ENCODE results near the gene RFFL.
"Not testable (repeated sequence)": the region's sequence is repeated elsewhere in the genome, so short reads cannot be mapped to it uniquely, and the experiment has no call there.

The RFFL gene

GRCh38 chr17:35063514-35064223, at the start of gene RFFL:
RFFL (minus strand) TSS chr17:35063707; CDS start chr17:35026553, 37,154 bp downstream.
- DNase-seq: peak; percentile 84 to 90

DNA sequence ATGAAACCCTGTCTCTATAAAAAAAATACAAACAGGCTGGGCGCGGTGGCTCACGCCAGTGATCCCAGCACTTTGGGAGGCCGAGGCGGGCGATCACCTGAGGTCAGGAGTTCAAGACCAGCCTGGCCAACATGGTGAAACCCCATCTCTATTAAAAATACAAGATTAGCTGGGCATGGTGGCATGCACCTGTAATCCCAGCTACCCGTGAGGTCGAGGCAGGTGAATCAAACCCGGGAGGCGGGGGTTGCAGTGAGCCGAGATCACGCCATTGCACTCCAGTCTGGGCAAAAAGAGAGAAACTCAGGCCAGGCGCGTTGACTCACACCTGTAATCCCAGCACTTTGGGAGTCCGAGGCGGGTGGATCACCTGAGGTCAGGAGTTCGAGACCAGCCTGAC, 47.3 kb upstream of the RFFL start:
- not testable (repeated sequence) for DNase-seq

DNA sequence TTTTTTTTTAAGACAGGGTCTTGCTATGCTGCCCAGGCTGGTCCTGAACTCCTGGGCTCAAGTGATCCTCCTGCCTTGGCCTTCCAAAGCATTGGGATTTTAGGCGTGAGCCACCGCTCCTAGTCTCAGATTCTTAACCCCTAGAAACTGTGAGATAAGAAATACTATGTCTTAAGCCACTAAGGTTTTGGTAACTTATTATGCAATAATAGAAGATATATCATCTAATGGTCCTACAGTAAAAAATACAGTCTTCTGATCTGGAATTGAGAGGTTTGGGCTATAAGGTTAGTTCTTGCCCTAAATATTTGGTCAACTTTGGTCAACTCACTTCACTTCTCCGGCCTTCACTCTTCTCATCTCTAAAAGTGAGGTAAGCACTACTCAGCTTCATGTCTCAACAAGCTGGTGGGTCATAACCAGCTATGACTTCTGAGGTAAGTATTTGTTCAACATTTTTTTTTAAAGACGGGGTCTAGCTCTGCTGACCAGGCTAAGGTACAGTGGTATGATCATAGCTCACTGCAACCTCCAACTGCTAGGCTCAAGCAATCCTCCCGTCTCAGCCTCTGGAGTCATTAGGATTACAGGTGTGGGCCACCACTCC, 41.4 kb upstream of the RFFL start:
- no peak for DNase-seq

- DNase-seq: no peak
These were observed 39.8 kb upstream of the RFFL start for GRCh38 chr17:35103271-35103670.

DNA sequence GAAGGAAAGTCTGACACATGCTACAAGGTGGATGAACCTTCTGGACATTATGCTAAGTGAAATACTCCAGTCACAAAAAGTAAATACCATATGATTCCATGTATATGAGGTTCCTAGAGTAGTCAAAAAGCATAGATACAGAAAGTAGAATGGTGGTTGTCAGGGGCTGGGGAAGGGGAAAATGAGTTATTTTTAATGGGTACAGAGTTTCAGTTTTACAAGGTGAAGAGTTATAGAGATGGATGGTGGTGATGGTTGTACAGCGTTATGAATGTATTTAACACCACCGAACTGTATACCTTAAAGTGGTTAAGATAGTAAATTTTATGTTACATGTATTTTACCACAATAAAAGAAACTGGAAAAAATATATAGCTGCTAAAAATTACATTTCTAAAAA, 38.2 kb upstream of the RFFL start:
- no peak for DNase-seq

GRCh38 chr17:35101036-35101435, 37.5 kb upstream of the RFFL start:
- DNase-seq: no peak

DNA sequence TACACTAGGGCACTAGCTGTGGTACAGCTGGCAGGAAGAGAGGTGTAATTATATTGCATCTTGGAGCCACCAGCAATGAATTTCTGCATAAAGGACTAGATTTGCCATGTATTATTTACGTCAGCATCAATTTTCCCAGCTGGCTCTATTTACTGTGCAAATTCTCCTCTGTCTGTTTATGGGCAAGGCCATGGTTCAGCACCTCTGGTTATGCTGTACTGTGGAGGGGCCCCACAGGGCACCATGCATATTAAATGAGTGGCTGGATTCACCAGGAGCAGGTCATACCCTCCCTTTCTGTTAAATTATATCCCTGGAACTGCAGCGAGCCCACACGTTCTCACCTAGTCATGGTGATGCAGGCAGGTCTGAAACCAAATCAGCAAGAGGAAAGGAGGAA, 36.4 kb upstream of the RFFL start:
- DNase-seq: no peak

- no peak for DNase-seq
These were observed 34.3 kb upstream of the RFFL start for GRCh38 chr17:35097776-35098175.

- DNase-seq: no peak
These were observed 32.2 kb upstream of the RFFL start for GRCh38 chr17:35095741-35096140.

GRCh38 chr17:35094902-35095301, 31.4 kb upstream of the RFFL start:
- DNase-seq: no peak

- DNase-seq: not testable (repeated sequence)
These were observed 27.2 kb upstream of the RFFL start for GRCh38 chr17:35090707-35091106.

DNA sequence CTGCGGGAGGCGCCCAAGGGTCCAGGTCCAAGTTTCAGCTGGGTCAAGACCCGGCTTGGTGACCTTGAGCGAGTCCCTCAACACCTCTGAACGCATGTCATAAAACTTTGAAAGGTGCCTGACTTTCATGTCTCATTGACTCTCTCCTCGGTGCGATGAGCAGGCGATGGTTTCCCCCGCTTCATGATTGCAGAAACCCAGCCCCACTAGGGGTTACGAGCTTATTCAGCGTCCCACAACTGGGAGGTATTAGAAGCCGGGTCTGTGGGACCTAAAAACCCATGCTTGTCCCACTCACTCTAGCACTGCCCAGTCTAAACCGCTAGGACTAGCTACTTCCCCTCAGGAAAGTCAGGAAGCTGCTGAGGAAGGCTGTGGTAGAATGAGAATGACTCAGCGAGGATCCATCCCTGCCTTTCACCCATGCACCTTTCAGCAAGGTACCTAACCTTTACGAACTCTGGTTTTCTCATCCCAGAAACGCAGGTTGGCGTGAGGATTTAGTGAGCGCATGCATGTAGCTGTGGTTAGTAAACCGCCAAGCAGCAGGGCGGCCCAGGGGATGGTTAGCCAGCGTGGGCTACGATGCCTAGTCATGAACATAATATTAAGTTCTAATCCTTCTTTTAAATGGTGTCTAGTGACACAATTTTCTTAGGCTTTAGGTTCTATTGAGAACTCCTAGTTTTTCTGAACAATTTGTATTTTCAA, 26.2 kb upstream of the RFFL start:
- DNase-seq: no peak

DNA sequence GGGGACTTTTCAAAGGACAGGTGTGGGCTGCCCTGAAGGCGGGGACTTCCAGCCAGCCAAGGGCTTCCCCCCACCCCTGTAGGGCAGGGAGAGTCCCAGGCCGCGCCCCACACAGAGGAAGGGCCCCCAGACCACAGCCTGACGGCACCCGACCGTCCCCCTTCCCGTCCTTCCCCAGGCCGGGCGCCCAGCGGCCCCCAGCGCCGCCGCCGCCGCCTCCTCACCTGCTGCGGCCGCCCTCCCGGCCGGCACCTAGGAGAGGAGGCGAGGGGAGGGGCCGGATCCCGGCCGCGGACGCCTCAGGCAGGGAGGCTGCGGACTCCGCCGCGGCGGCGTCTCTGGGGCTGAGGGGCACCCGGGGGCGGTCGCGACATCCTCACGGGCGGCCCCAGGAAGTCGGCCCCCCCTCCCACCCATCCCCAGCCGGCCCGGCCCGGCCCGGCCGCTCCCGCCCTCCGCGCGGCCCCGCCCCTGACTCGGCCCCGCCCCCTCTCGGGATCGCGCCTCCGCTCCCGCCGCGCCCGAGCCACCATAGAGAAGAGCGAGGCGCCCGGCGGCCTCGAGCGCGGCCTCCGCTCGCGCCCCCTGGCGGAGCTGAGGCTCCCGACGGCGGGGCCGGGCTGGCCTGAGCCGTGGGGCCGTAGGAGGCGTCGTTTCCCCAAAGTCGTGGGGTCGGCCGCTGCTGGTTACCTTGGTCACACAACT, 25.5 kb upstream of the RFFL start:
- peak; percentile 93 to 96 for DNase-seq

DNA sequence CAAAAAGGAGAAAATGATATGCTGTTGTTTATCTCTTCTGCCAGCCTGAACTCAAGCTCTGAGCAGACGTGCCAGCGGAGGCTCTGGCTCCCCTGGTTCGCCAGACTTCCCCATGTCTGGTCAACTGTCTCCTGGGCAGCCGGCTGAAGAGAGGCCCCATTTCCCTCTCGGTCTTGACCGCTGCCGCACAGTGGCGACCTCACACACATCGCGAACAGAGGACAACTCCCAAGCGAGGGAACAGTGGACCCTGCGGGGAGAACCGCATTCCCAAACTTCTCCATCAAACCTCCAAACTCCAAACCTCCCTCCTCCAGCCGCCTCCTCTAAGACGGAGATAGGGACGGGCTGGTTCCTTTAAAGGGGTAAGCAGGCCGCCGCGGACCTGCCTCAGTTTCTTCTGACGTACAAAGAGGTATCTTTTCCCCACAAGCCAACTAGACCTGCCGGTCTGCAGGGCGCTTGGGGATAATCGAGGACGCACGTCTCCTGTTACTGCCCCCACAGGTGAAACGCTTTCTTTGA, 24.9 kb upstream of the RFFL start:
- no peak for DNase-seq

DNA sequence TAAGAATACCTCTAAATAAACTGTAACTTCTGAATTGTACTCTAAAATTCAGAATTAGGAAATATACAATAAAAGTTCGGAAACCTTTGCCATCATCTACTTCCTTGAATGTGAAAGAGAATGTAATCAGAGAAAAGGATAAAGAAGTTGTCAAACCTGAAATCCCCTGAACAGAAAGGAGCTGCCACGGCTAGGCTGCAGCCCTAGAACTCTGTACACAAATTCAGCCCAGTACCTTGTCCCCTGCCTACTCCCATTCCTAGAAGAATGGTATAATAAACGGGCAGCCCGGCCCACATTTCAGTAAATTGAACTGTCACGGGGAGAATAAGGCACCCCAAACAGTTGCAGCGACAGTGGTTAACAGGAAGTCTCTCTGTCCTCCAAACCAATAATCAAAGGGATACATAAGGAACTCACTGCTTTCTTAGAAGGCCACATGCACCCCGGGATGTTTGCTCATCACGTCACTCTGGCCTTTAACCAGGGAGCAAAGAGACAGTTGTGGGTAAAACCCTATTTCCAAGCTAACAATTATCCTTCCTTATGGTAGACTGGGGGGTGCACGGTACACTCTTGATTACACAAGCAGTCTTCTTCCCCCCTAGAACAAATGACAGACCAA, 24.3 kb upstream of the RFFL start:
- DNase-seq: peak; percentile 48 to 51

DNA sequence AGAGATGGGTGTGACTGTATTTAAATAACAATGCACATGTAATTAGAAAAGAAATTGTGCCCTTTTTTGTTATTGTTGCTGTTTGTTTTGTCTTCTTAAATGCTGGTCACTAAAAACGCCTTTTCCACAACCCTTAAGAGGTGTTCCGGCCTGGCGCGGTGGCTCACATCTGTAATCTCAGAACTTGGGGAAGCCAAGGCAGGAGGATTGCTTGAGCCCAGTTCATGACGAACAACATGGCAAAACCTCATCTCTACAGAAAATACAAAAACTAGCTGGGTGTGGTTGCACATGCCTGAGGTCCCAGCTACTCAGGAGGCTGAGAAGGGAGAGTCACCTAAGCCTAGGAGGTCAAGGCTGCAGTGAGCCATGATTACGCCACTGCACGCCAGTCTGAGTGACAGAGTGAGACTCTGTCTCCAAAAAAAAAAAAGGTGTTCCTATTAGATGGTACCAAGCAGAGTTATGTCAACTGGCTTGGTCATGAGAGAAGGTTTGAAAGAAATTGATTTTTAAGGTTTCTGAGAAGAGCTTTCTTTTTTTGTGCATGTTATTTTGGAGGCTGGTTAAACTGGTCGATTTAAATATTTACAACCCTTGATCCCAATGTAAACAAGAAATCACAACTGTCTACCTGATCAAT, 23.5 kb upstream of the RFFL start:
- DNase-seq: no peak

DNA sequence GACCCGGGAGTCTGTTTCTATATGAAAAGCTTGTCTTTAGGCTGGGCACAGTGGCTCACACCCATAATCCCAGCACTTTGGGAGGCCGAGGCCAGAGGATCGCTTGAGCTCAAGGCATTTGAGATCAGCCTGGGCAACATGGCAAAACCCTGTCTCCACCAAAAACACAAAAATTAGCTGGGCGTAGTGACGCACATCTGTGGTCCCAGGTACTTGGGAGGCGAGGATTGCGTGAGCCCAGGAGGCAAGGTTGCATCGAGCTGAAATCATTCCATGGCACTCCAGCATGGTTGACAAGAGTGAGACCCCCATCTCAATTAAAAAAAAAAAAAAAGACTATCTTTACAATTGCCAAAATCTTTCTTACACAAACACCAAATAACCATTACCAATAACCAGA, 22.7 kb upstream of the RFFL start:
- DNase-seq: no peak

DNA sequence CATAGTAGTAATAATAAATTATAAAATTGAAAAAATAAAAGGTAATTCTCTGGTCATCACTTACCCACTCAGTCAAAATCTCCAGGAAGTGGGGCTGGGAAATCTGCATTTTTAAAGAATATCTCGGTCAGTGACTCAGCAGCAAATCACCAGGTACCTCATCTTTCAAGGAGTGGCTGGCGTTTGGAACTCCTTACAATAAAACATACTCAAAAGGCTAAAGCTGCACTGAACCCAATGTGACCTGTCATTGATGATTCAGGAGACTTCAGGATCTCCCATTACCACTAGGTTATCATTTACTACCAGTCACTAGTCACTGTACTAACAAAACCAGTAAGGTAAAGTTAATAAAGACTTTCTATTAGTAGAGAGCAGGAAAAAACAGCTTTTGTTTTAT, 21.5 kb upstream of the RFFL start:
- DNase-seq: no peak

DNA sequence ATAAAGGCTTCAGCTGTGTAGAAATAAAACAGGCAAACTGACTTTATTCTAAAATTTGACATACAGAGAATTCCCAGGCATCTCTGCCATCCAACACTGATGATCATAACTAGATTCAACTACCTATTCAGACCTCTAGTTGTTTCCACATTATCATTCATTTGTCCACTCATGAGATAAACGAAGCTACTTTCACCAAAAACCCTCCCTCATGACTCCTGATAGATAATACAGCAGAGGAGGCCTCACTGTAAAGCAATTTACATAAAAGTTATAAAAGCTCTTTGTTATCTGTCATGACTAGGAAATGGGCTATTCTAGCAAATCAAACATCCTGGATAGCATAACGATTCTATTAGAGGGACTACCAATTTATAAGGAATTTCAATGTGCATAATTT, 19.6 kb upstream of the RFFL start:
- DNase-seq: no peak

DNA sequence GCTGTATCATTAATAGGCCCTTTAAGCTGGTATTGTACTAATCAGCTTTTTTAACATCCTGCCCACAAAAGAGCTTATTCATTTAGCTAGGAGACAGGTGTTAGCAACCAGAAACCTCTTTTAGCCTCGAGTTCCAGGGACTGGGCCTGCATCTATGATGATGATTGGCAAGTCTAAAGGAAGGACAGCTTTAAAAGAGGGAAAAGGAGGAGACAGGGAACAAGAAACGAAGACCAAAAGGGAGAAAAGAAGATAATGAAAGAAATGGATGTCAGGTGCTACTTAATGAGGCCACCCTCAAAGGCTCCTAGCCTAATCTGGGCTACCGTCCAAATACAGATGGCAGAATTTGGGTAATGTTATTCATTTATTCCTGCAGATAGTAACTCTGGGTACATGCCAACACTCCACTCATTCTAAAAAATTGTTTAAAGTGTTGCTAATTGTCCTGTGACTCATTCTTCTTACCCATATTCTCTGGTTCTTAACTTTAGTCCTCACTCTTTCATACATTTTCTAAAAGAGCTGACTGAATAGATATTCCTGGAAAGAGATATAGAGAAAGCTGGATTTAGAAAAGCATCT, 18.7 kb upstream of the RFFL start:
- DNase-seq: no peak

DNA sequence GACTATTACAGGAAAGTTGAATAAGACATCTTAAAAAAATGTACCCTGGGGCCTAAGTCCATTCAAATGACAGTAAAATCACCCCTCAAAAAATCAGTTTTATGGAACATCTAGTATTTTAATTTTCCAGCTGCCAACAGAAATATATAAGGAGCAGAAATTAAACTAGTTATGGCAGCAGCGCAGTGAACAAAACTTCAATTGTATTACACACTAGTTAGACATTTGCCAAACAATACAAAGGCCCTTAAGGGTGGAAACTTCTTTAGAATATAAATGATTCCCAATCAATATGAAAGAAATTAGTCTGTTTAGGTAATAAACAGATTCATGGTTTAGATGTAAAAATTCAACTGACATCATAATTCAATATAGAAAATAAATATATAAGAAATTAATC, 18.1 kb upstream of the RFFL start:
- no peak for DNase-seq

DNA sequence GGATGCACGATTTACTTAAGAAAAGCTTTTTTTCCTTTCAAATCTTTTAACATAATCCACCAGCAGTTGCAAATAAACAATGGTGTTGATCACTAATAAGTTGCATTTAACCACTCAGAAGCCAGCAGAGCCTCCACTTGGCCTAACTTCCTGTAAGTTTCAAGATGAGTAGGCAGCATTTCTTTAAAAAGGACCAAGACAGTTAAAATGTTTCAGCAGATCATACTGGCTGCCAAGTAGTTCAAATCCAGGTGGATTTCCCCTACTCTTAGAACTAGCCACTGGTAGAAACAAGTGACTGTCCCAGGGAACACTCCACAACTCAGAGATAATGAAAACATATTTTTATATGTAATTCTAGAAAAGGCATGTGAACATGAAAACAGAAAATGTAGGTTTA, 17.0 kb upstream of the RFFL start:
- no peak for DNase-seq
